Liver (tissue), 3 donors: ENCODE results near the gene TAF6L.

ENCODE experiments used
- ATF3 ChIP-seq: IDR thresholded peaks from 2 replicates; pipeline ENCODE4 v1.6.1; 2016; ENCODE audit warnings: antibody characterized with exemption
- CTCF ChIP-seq: fragments of 150-350 bp; IDR thresholded peaks from 2 replicates; pipeline ENCODE4 v1.5.1; 2017; ENCODE audit warnings: improper control_type of control experiment, low read depth, low read length; ENCODE audit not compliant: missing input control
- FOXA1 ChIP-seq: IDR thresholded peaks from 2 replicates; pipeline ENCODE4 v1.6.1; 2016; ENCODE audit warnings: antibody characterized with exemption
- FOXA2 ChIP-seq: IDR thresholded peaks from 2 replicates; pipeline ENCODE4 v1.6.1; 2016; ENCODE audit warnings: antibody characterized with exemption
- GABPA ChIP-seq, 2 donors: IDR thresholded peaks in 1 of 2; conservative IDR thresholded peaks in 1 of 2; 2 replicates each; pipeline ENCODE4 v1.6.1; 2016; ENCODE audit warnings: antibody characterized with exemption in 2 of 2, mild to moderate bottlenecking in 1 of 2, moderate library complexity in 1 of 2
- JUND ChIP-seq, 2 donors: IDR thresholded peaks; 2 replicates each; pipeline ENCODE4 v1.6.1; 2016; ENCODE audit warnings: antibody characterized with exemption in 2 of 2
- MAX ChIP-seq: IDR thresholded peaks from 2 replicates; pipeline ENCODE4 v1.6.1; 2016; ENCODE audit warnings: antibody characterized with exemption
- RAD21 ChIP-seq, 2 donors: IDR thresholded peaks; 2 replicates each; pipeline ENCODE4 v1.6.1; 2016; ENCODE audit warnings: antibody characterized with exemption in 2 of 2, mild to moderate bottlenecking in 2 of 2
- REST ChIP-seq: IDR thresholded peaks from 2 replicates; pipeline ENCODE4 v1.6.1; 2016; ENCODE audit warnings: antibody characterized with exemption, mild to moderate bottlenecking
- RXRA ChIP-seq, 2 donors: IDR thresholded peaks; 2 replicates each; pipeline ENCODE4 v1.6.1; 2017 to 2018; ENCODE audit warnings: antibody characterized with exemption in 2 of 2, mild to moderate bottlenecking in 1 of 2
- SP1 ChIP-seq: IDR thresholded peaks from 2 replicates; pipeline ENCODE4 v1.6.1; 2018; ENCODE audit warnings: antibody characterized with exemption, mild to moderate bottlenecking
- TAF1 ChIP-seq: conservative IDR thresholded peaks from 2 replicates; pipeline ENCODE4 v1.6.1; 2016; ENCODE audit warnings: antibody characterized with exemption, mild to moderate bottlenecking
- YY1 ChIP-seq: IDR thresholded peaks from 2 replicates; pipeline ENCODE4 v1.6.1; 2016; ENCODE audit warnings: antibody characterized with exemption, mild to moderate bottlenecking
- donor health status: healthy.
- donor health status: healthy.

- TF ChIP-seq CTCF (no peak), MAX (no peak), FOXA1 (no peak), TAF1 (no peak), YY1 (no peak), ATF3 (no peak), REST (no peak), GABPA (IDR thresholded peaks at IDR 0.05 in 1 of 2, conservative IDR thresholded peaks at IDR 0.05 in 1 of 2) (no peak), RAD21 (IDR thresholded peaks at IDR 0.05) (no peak), JUND (IDR thresholded peaks at IDR 0.05) (no peak), RXRA (IDR thresholded peaks at IDR 0.05) (no peak), SP1 (no peak), FOXA2 (no peak)
These were observed 44.9 kb upstream of the TAF6L start for GRCh38 chr11:62726156-62726914.
